A549 (cell line): ENCODE measurements around the gene MANSC4. TPM values are rescaled to one million over a fixed set of nuclear protein-coding genes. Genes with fewer than 3 reads are reported as not detected.

Experiments used
- ATAC-seq, 2 experiments: fragments of 200-7000 bp in 1 of 2; fragments of >200 bp in 1 of 2; cut with Nextera tagmentation in 1 of 2; cut with Tn5 transposase in 1 of 2; 3 replicates each; pipeline versions ENCODE4 v1.8.0 to v1.9.1; 2018 to 2020; ENCODE audit warnings: mild to moderate bottlenecking in 1 of 2, moderate library complexity in 1 of 2
- CTCF ChIA-PET: fragments of 300-600 bp; sonication (Branson Sonifier 250); formaldehyde crosslinking; extraction: SDS; loops from one replicate; lab custom pipeline; 2021; ENCODE audit warnings: antibody characterized with exemption, inconsistent platforms; lab: Yijun Ruan, JAX
- POLR2A ChIA-PET: fragments of 350-600 bp; formaldehyde crosslinking; extraction: SDS; loops from one replicate; lab custom pipeline; 2021; ENCODE audit warnings: antibody characterized with exemption, inconsistent platforms; lab: Yijun Ruan, JAX
- DNase-seq, 2 experiments: peaks; one replicate each; pipeline versions ENCODE4 v3.0.0 to v3.0.0-alpha.2; 2011 to 2016; ENCODE audit warnings: low read depth in 1 of 2, low spot score in 1 of 2
- FAIRE-seq: peaks from 2 replicates; lab custom pipeline; 2011; peaks lifted over from hg19 to GRCh38; lab: Jason Lieb, UNC
- H3K27ac ChIP-seq, 2 experiments: fragments of >200 bp; sonication (Bioruptor Twin); formaldehyde crosslinking; 3 replicates each; pipeline ENCODE4 v1.5.1; 2016 to 2017
- H3K4me1 ChIP-seq: fragments of >200 bp; sonication (Bioruptor Twin); formaldehyde crosslinking; 3 replicates; pipeline ENCODE4 v1.6.1; 2016
- H3K4me2 ChIP-seq: fragments of >200 bp; sonication (Bioruptor Twin); formaldehyde crosslinking; 3 replicates; pipeline ENCODE4 v1.6.1; 2016
- H3K4me3 ChIP-seq: fragments of >200 bp; sonication (Bioruptor Twin); formaldehyde crosslinking; 3 replicates; pipeline ENCODE4 v1.5.1; 2016
- H3K9me3 ChIP-seq: fragments of >200 bp; sonication (Bioruptor Twin); formaldehyde crosslinking; 3 replicates; pipeline ENCODE4 v1.6.1; 2016
- ATOH8 ChIP-seq: fragments of 250-450 bp; sonication (Bioruptor Pico); IDR thresholded peaks from 2 replicates; pipeline ENCODE4 v1.5.0; 2020; ENCODE audit warnings: low read depth, mild to moderate bottlenecking, moderate library complexity
- BCL3 ChIP-seq: fragments of >200 bp; sonication (Bioruptor Twin); formaldehyde crosslinking; IDR thresholded peaks from 3 replicates; pipeline ENCODE4 v1.6.1; 2016
- BHLHE40 ChIP-seq: IDR thresholded peaks from 2 replicates; pipeline ENCODE4 v1.6.1; 2012; ENCODE audit warnings: low read depth, low read length, inconsistent platforms
- CBX8 ChIP-seq: fragments of 200-600 bp; sonication (generic); IDR thresholded peaks from 2 replicates; pipeline ENCODE4 v1.6.1; 2016
- CHD2 ChIP-seq: fragments of 150-350 bp; IDR thresholded peaks from 2 replicates; pipeline ENCODE4 v1.6.1; 2014; ENCODE audit warnings: low read length; ENCODE audit not compliant: partially characterized antibody
- CTCF ChIP-seq: fragments of >200 bp; sonication (Bioruptor Twin); formaldehyde crosslinking; IDR thresholded peaks from 3 replicates; pipeline ENCODE4 v1.5.1; 2016
- ELK1 ChIP-seq: fragments of 150-350 bp; IDR thresholded peaks from 2 replicates; pipeline ENCODE4 v1.6.1; 2014; ENCODE audit warnings: low read depth, mild to moderate bottlenecking, low read length
- FOXS1 ChIP-seq: fragments of 250-450 bp; sonication (Bioruptor Pico); IDR thresholded peaks from 2 replicates; pipeline ENCODE4 v1.5.0; 2020; ENCODE audit warnings: mild to moderate bottlenecking, moderate library complexity
- HOXA7 ChIP-seq: fragments of 250-450 bp; sonication (Bioruptor Pico); IDR thresholded peaks from 2 replicates; pipeline ENCODE4 v1.5.0; 2020; ENCODE audit warnings: mild to moderate bottlenecking, moderate library complexity
- HOXB5 ChIP-seq: fragments of 250-450 bp; sonication (Bioruptor Pico); IDR thresholded peaks from 2 replicates; pipeline ENCODE4 v1.5.0; 2020; ENCODE audit warnings: mild to moderate bottlenecking, moderate library complexity
- JUN ChIP-seq, 2 experiments: fragments of >200 bp; sonication (Bioruptor Twin); formaldehyde crosslinking; IDR thresholded peaks; 2 replicates in 1 of 2; 3 replicates in 1 of 2; pipeline ENCODE4 v1.6.1; 2016 to 2017
- KDM1A ChIP-seq: fragments of 200-600 bp; sonication (generic); IDR thresholded peaks from 2 replicates; pipeline ENCODE4 v1.6.1; 2016; ENCODE audit warnings: low read depth, mild to moderate bottlenecking
- MAX ChIP-seq: IDR thresholded peaks from 2 replicates; pipeline ENCODE4 v1.6.1; 2012
- MAZ ChIP-seq: fragments of 150-350 bp; IDR thresholded peaks from 2 replicates; pipeline ENCODE4 v1.6.1; 2014; ENCODE audit warnings: antibody characterized with exemption, low read depth, low read length, borderline replicate concordance
- MYC ChIP-seq: IDR thresholded peaks from 2 replicates; pipeline ENCODE4 v1.6.1; 2012; ENCODE audit warnings: mild to moderate bottlenecking, inconsistent platforms, low read length, improper control_type of control experiment, borderline replicate concordance
- NFE2L2 ChIP-seq: fragments of 150-350 bp; conservative IDR thresholded peaks from 2 replicates; pipeline ENCODE4 v1.6.1; 2014; ENCODE audit warnings: low read length
- NR3C1 ChIP-seq: fragments of >200 bp; sonication (Bioruptor Twin); formaldehyde crosslinking; IDR thresholded peaks from 3 replicates; pipeline ENCODE4 v1.6.1; 2017
- PHF8 ChIP-seq: fragments of 200-600 bp; sonication (generic); IDR thresholded peaks from 2 replicates; pipeline ENCODE4 v1.6.1; 2016; ENCODE audit warnings: low read depth, mild to moderate bottlenecking, antibody characterized with exemption, moderate library complexity, borderline replicate concordance
- POLR2A ChIP-seq: IDR thresholded peaks from 2 replicates; pipeline ENCODE4 v1.6.1; 2012; ENCODE audit warnings: mild to moderate bottlenecking, low read length
- TP53 ChIP-seq: fragments of 250-450 bp; sonication (Bioruptor Pico); IDR thresholded peaks from 2 replicates; pipeline ENCODE4 v1.5.0; 2021; ENCODE audit warnings: mild to moderate bottlenecking, moderate library complexity
- ZFP36 ChIP-seq: fragments of 450-650 bp; IDR thresholded peaks from 2 replicates; pipeline ENCODE4 v1.6.1; 2014; ENCODE audit warnings: borderline replicate concordance; ENCODE audit not compliant: partially characterized antibody
- ZNF302 ChIP-seq: fragments of 250-450 bp; sonication (Bioruptor Pico); IDR thresholded peaks from 2 replicates; pipeline ENCODE4 v1.9.0; 2021; ENCODE audit warnings: inconsistent platforms, mild to moderate bottlenecking, moderate library complexity
- ZSCAN20 ChIP-seq: fragments of 250-450 bp; sonication (Bioruptor Pico); IDR thresholded peaks from 2 replicates; pipeline ENCODE4 v1.8.0; 2022; ENCODE audit warnings: mild to moderate bottlenecking, moderate library complexity
- WGBS: methylation state at CpG from one replicate; pipeline ENCODE4 v1.1.6; 2017; ENCODE audit errors: missing lambda C conversion rate; 5-methylcytosine and 5-hydroxymethylcytosine counted together
- polyA minus RNA-seq: library from RNA; depleted of rRNA, polyadenylated mRNA; stranded (reverse); fragments of >200 nt; gene quantifications from 2 replicates; pipeline ENCODE4 v1.2.3, GENCODE V29; 2011; rRNA and poly(A)+ RNA removed
- polyA plus RNA-seq, 4 experiments: library from polyadenylated mRNA; depleted of rRNA in 3 of 4; stranded (reverse); fragments of >200 nt; fragmentation: RNase III in 1 of 4; extraction: RNeasy Plus Mini Kit Qiagen cat#74134 plus additional on column Dnase treatment in 1 of 4; gene quantifications; 2 replicates in 3 of 4; 3 replicates in 1 of 4; pipeline ENCODE4 v1.2.3, GENCODE V29; 2011 to 2017

MANSC4 gene
- polyA plus RNA-seq (2011; rRNA removed) (0.09 and 0.21 TPM in 2 replicates), polyA plus RNA-seq (2017; fragmentation: RNase III; extraction: RNeasy Plus Mini Kit Qiagen cat#74134 plus additional on column Dnase treatment) (0.12 to 0.16 TPM in 2 of 3 replicates, not detected in the other), polyA minus RNA-seq (not detected in 2 replicates)
- not detected in 2 replicates for polyA plus RNA-seq (2012; cell fraction: cytosol; rRNA removed)
- not detected in 2 replicates for polyA plus RNA-seq (2012; cell fraction: nucleus; rRNA removed)

GRCh38 chr12:27779920-27780611 is at the start of gene MANSC4, which contains the start of gene KLHL42:
TSS of gene MANSC4 (minus strand) at chr12:27780236. CDS start at chr12:27771276, 8,960 bp downstream.
TSS of gene KLHL42 (plus strand) at chr12:27780233. CDS start at chr12:27780331, 98 bp downstream.
- TF ChIP-seq PHF8 (peak; percentile 72; the same call in 1 of the 2 replicates), MYC (peak; percentile 58), MAX (peak; percentile 70), CTCF (0 out of 3 replicates have a peak, but pooled peaks have one; percentile 7), ATOH8 (CRISPR knock-in tag) (no peak), BCL3 (peak; percentile 89; the same call in 2 of the 3 replicates), JUN (IDR thresholded peaks at IDR 0.05) (peak; percentile 39 to 70; a peak in 3 of 5 replicates), POLR2A (peak; percentile 55), CBX8 (no peak)
- DNase-seq (peak; percentile 43 to 75), ATAC-seq (peak; percentile 87 to 90), FAIRE-seq (no peak)
- Histone ChIP-seq H3K4me2 (peak within 1 kb of the TSS; percentile 97), H3K9me3 (no peaks in the 10 kb centered on the region), H3K27ac (peak within 1 kb of the TSS; percentile 92 to 97), H3K4me1 (peaks cover 25% of the 10 kb centered on the region), H3K4me3 (peak within 1 kb of the TSS; percentile 66)
- ChIA-PET POLR2A (interaction anchor here (0.5 to 2.4 kb wide), 12 partner anchors 9 to 411 kb away, joined by 3 to 15 read pairs (median 4); partner anchors contain the start of gene CCDC91), CTCF (interaction anchor here (0.6 to 3.0 kb wide), 10 partner anchors 9 to 160 kb away, joined by 3 to 9 read pairs (median 5); no protein-coding TSS in a partner anchor)
- 4% methylated on average over 22 of the region's 92 CpGs for WGBS

GRCh38 chr12:27828196-27828595 is 48.2 kb upstream of the MANSC4 start:
- FAIRE-seq (no peak), ATAC-seq (no peak), DNase-seq (no peak)
- Histone ChIP-seq H3K27ac (no peak overlapping the region), H3K9me3 (no peaks in the 10 kb centered on the region), H3K4me1 (no peaks in the 10 kb centered on the region), H3K4me3 (no peak overlapping the region), H3K4me2 (no peak overlapping the region)
- no peak for TF ChIP-seq CBX8
- no peak for TF ChIP-seq HOXB5 (CRISPR knock-in tag)
- TF ChIP-seq ZNF302 = no peak
- no peak for TF ChIP-seq TP53
- no peak for TF ChIP-seq CHD2
- no peak for TF ChIP-seq NR3C1
- TF ChIP-seq ZFP36 = no peak
- no peak for TF ChIP-seq HOXA7 (CRISPR knock-in tag)
- no peak for TF ChIP-seq MAZ
- no peak for TF ChIP-seq NFE2L2
- TF ChIP-seq ZSCAN20 (CRISPR knock-in tag) = no peak
- no peak for TF ChIP-seq ELK1
- TF ChIP-seq FOXS1 (CRISPR knock-in tag) = no peak
- no peak for TF ChIP-seq BHLHE40
- no peak for TF ChIP-seq KDM1A
- POLR2A ChIA-PET = no interaction called here
- CTCF ChIA-PET = interaction anchor here (0.6 to 2.2 kb wide), 3 partner anchors 12 to 27 kb away, joined by 3 to 6 read pairs (median 3); no protein-coding TSS in a partner anchor
- WGBS = 91% methylated on average over 3 of the region's 3 CpGs
